Measurements from ENCODE around the gene SCAP. TPM values are rescaled to one million over a fixed set of nuclear protein-coding genes. Genes with fewer than 3 reads are reported as not detected.
A peak's percentile ranks its signal among the peaks of the same experiment; 100 is the strongest.
"Not testable (repeated sequence)": the region's sequence is repeated elsewhere in the genome, so short reads cannot be mapped to it uniquely, and the experiment has no call there.

SCAP gene
- total and polyA plus RNA-seq, 8 donors = 29.0 to 59.5 (median 37.2) TPM

GRCh38 chr3:47476644-47477199 is 981 bp upstream of the SCAP start:
- Histone ChIP-seq H3K36me3 (no peaks in the 10 kb centered on the region), H3K9me3 (no peaks in the 10 kb centered on the region), H3K27me3 (no peaks in the 10 kb centered on the region), H3K27ac (peak overlapping the region in 1 of 4 donors; percentile 70), H3K4me1 (peaks cover 0 to 20% (median 8%) of the 10 kb centered on the region in 3 donors), H3K4me3 (peak overlapping the region in 3 of 4 donors; percentile 69 to 97 (median 95))
- intact Hi-C loops (cut with DNase I) = loop anchor here in 2 of 3 donors (5.0 kb wide), 2 partner anchors 54 to 59 kb away; no protein-coding TSS in a partner anchor
- no peak for ATAC-seq
- WGBS, 2 donors = 79 to 84% methylated on average over 11 of the region's 11 CpGs
- FAIRE-seq = no peak
- TF ChIP-seq CTCF (IDR thresholded peaks at IDR 0.05) = no peak
- DNase-seq = peak in 1 of 6 donors; percentile 58

GRCh38 chr3:47476330-47476626 is 537 bp upstream of the SCAP start:
- intact Hi-C loops (cut with DNase I) = loop anchor here in 2 of 3 donors (5.0 kb wide), 2 partner anchors 54 to 59 kb away; no protein-coding TSS in a partner anchor
- peaks cover 0 to 20% (median 8%) of the 10 kb centered on the region in 3 donors for H3K4me1 ChIP-seq
- DNase-seq (no peak), ATAC-seq (no peak), FAIRE-seq (no peak)
- peak overlapping the region; percentile 2 to 77 (median 68) for H3K27ac ChIP-seq
- no peaks in the 10 kb centered on the region for H3K36me3 ChIP-seq
- no peaks in the 10 kb centered on the region for H3K9me3 ChIP-seq
- no peak for TF ChIP-seq CTCF (IDR thresholded peaks at IDR 0.05)
- WGBS, 2 donors = 40 to 50% methylated on average over 5 of the region's 5 CpGs
- H3K27me3 ChIP-seq = no peaks in the 10 kb centered on the region
- peak overlapping the region; percentile 64 to 97 (median 82) for H3K4me3 ChIP-seq

- Histone ChIP-seq H3K4me3 (peak overlapping the region; percentile 64 to 97 (median 82)), H3K4me1 (peaks cover 0 to 20% (median 8%) of the 10 kb centered on the region in 3 donors), H3K9me3 (no peaks in the 10 kb centered on the region), H3K27me3 (no peaks in the 10 kb centered on the region), H3K27ac (peak overlapping the region; percentile 66 to 77 (median 71)), H3K36me3 (no peaks in the 10 kb centered on the region)
- intact Hi-C loops (cut with DNase I) = loop anchor here in 2 of 3 donors (5.0 kb wide), 2 partner anchors 53 to 58 kb away; no protein-coding TSS in a partner anchor
- TF ChIP-seq CTCF (IDR thresholded peaks at IDR 0.05) = no peak
- peak in 1 of 6 donors; percentile 10 for DNase-seq
- FAIRE-seq = no peak
- 1% methylated on average over 23 to 24 of the region's 24 CpGs for WGBS, 2 donors
- ATAC-seq = peak in 3 of 4 donors; percentile 3 to 4 (median 3)
Measured at GRCh38 chr3:47475029-47475569, 642 bp downstream of the SCAP start.

GRCh38 chr3:47473391-47473790 is 2.4 kb downstream of the SCAP start:
- WGBS, 2 donors = 14 to 18% methylated on average over 3 of the region's 3 CpGs
- TF ChIP-seq CTCF (IDR thresholded peaks at IDR 0.05) = no peak
- Histone ChIP-seq H3K4me1 (peaks cover 0 to 20% (median 8%) of the 10 kb centered on the region in 3 donors), H3K27me3 (no peaks in the 10 kb centered on the region), H3K27ac (no peak overlapping the region), H3K9me3 (no peaks in the 10 kb centered on the region), H3K36me3 (no peaks in the 10 kb centered on the region), H3K4me3 (no peak overlapping the region)
- ATAC-seq = no peak
- DNase-seq = no peak
- FAIRE-seq = no peak
- intact Hi-C loops (cut with DNase I) = no loop called here

GRCh38 chr3:47469616-47470015 is 6.1 kb downstream of the SCAP start:
- H3K36me3 ChIP-seq = no peaks in the 10 kb centered on the region
- no peak for TF ChIP-seq CTCF (IDR thresholded peaks at IDR 0.05)
- intact Hi-C loops (cut with DNase I) = no loop called here
- no peak overlapping the region for H3K27ac ChIP-seq
- no peaks in the 10 kb centered on the region for H3K27me3 ChIP-seq
- H3K9me3 ChIP-seq = no peaks in the 10 kb centered on the region
- FAIRE-seq (no peak), DNase-seq (peak in 1 of 6 donors; percentile 6), ATAC-seq (no peak)
- H3K4me3 ChIP-seq = no peak overlapping the region
- WGBS, 2 donors = 88 to 89% methylated on average over 3 of the region's 3 CpGs
- peaks cover 0 to 14% (median 6%) of the 10 kb centered on the region in 3 donors for H3K4me1 ChIP-seq

GRCh38 chr3:47468315-47468714 is 7.4 kb downstream of the SCAP start:
- 93 to 100% methylated on average over 1 of the region's 1 CpG for WGBS, 2 donors

More at GRCh38 chr3:47468315-47468714, 7.4 kb downstream of the SCAP start:
- H3K4me3 ChIP-seq; H3K27ac ChIP-seq; FAIRE-seq; H3K9me3 ChIP-seq; H3K4me1 ChIP-seq; DNase-seq; H3K27me3 ChIP-seq; ATAC-seq; intact Hi-C loops (cut with DNase I); H3K36me3 ChIP-seq: not testable (repeated sequence)

Measured in pancreas (tissue), 10 donors.